DND-41 (cell line): ENCODE measurements around the gene POLR2E.

Experiments
- ATAC-seq: fragments of 200-7000 bp; cut with Tn5 transposase; 3 replicates; pipeline ENCODE4 v1.9.1; 2021; ENCODE audit warnings: low read depth; ENCODE audit not compliant: insufficient read depth
- DNase-seq: peaks from one replicate; pipeline ENCODE4 v3.0.0-alpha.2; 2020
- H2AFZ ChIP-seq: 2 replicates; pipeline ENCODE4 v1.6.0; 2012; ENCODE audit warnings: low read depth, low read length
- H3K27ac ChIP-seq: 2 replicates; pipeline ENCODE4 v1.5.1; 2012; ENCODE audit warnings: low read length, inconsistent platforms
- H3K27me3 ChIP-seq: fragments of 200-600 bp; sonication (generic); 2 replicates; pipeline ENCODE4 v1.6.0; 2012; ENCODE audit warnings: low read length, mild to moderate bottlenecking, inconsistent platforms; ENCODE audit not compliant: insufficient read depth, poor library complexity
- H3K36me3 ChIP-seq: 2 replicates; pipeline ENCODE4 v1.5.1; 2012; ENCODE audit warnings: low read length, inconsistent platforms; ENCODE audit not compliant: insufficient read depth
- H3K4me1 ChIP-seq: 2 replicates; pipeline ENCODE4 v1.5.1; 2012; ENCODE audit warnings: mild to moderate bottlenecking, low read length; ENCODE audit not compliant: insufficient read depth
- H3K4me2 ChIP-seq: 2 replicates; pipeline ENCODE4 v1.6.0; 2012; ENCODE audit warnings: mild to moderate bottlenecking, moderate library complexity, low read length, inconsistent platforms; ENCODE audit not compliant: insufficient read depth
- H3K4me3 ChIP-seq, 2 experiments: fragments of 200-600 bp in 1 of 2; shearing (Covaris generic) in 1 of 2; 2 replicates each; pipeline ENCODE4 v1.5.1; 2012 to 2016; ENCODE audit warnings: inconsistent platforms in 2 of 2, low read length in 2 of 2, mild to moderate bottlenecking in 2 of 2, low read depth in 1 of 2, moderate library complexity in 1 of 2
- H3K79me2 ChIP-seq: 2 replicates; pipeline ENCODE4 v1.6.0; 2012; ENCODE audit warnings: low read length, inconsistent platforms; ENCODE audit not compliant: insufficient read depth
- H3K9ac ChIP-seq: 2 replicates; pipeline ENCODE4 v1.6.0; 2012; ENCODE audit warnings: low read depth, mild to moderate bottlenecking, inconsistent platforms, low read length, moderate library complexity
- H3K9me3 ChIP-seq: 2 replicates; pipeline ENCODE4 v1.5.1; 2012; ENCODE audit warnings: low read length, moderate library complexity, mild to moderate bottlenecking, inconsistent platforms; ENCODE audit not compliant: insufficient read depth, severe bottlenecking
- H4K20me1 ChIP-seq: 2 replicates; pipeline ENCODE4 v1.6.0; 2012; ENCODE audit warnings: low read length; ENCODE audit not compliant: insufficient read depth
- CTCF ChIP-seq: IDR thresholded peaks from 2 replicates; pipeline ENCODE4 v1.5.1; 2012; ENCODE audit warnings: borderline replicate concordance, low read length, moderate library complexity, mild to moderate bottlenecking; ENCODE audit not compliant: poor library complexity, severe bottlenecking; ENCODE audit errors: extremely low read depth
- EZH2 ChIP-seq: IDR thresholded peaks from 3 replicates; pipeline ENCODE4 v1.6.1; 2012; ENCODE audit warnings: borderline replicate concordance, low read depth, mild to moderate bottlenecking, moderate library complexity, low read length, inconsistent platforms; ENCODE audit not compliant: severe bottlenecking

POLR2E gene

GRCh38 chr19:1091544-1092175 lies 3.5 kb downstream of the POLR2E start:
- Histone ChIP-seq H3K36me3 (peaks cover 65% of the 10 kb centered on the region), H3K79me2 (peaks cover 38% of the 10 kb centered on the region), H3K27ac (no peak overlapping the region), H4K20me1 (peaks cover 47% of the 10 kb centered on the region), H3K9me3 (no peaks in the 10 kb centered on the region), H3K27me3 (no peaks in the 10 kb centered on the region), H3K4me3 (no peak overlapping the region), H3K4me1 (peaks cover 26% of the 10 kb centered on the region), H2AFZ (no peak overlapping the region), H3K4me2 (no peak overlapping the region), H3K9ac (no peak overlapping the region)
- ATAC-seq, result no peak
- TF ChIP-seq CTCF (no peak), EZH2 (no peak)
- DNase-seq, result no peak

DNA sequence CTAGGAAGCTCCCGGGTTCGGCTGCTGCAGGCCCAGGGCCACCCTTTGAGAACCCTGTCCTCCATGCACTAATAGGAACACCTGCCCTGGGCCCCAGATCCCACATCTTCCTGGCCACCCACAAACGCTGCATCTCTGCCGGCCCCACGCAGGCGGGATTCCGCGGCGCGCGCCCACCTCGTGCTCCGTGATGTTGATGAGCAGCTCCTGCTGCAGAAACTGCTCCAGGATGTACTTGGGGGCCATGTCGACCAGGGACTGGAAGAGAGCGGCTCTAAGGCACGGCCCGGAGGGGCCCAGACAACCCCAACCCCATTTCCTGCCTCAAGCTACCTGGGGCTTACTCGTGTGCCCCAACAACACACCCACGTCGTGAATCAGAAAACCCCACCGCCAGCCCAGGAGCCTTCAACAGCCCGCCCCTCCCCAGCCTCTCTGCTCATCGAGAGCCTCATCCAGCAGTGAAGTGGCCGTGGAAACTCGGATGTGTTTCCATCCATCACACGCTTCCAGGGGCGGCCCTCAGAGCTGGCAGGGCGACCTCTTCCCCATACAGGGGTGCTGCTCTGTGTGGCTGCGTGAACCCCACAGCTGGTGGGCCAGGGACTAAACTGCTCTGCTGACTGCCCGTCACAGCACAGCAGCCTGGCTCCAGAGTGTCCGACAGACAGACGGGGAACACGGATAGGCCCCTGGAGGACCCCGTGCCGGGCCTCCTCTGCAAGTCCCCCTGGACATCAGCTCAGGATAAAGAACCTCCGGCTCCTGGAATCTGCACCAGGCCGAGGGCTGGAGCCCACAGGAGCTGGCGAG lies 4.2 kb downstream of the POLR2E start:
- H3K79me2 ChIP-seq, result peaks cover 38% of the 10 kb centered on the region
- ATAC-seq (no peak), DNase-seq (no peak)
- peaks cover 72% of the 10 kb centered on the region for H3K36me3 ChIP-seq
- H3K27ac ChIP-seq, result no peak overlapping the region
- no peak for TF ChIP-seq CTCF
- TF ChIP-seq EZH2, result no peak
- H3K4me3 ChIP-seq, result no peak overlapping the region
- no peaks in the 10 kb centered on the region for H3K9me3 ChIP-seq
- no peak overlapping the region for H2AFZ ChIP-seq
- H3K4me2 ChIP-seq, result no peak overlapping the region
- no peaks in the 10 kb centered on the region for H3K27me3 ChIP-seq
- no peak overlapping the region for H3K9ac ChIP-seq
- peaks cover 24% of the 10 kb centered on the region for H3K4me1 ChIP-seq
- peaks cover 52% of the 10 kb centered on the region for H4K20me1 ChIP-seq

- H3K9me3 ChIP-seq, result no peaks in the 10 kb centered on the region
- no peak for TF ChIP-seq EZH2
- TF ChIP-seq CTCF, result no peak
- H4K20me1 ChIP-seq, result peaks cover 61% of the 10 kb centered on the region
- peaks cover 83% of the 10 kb centered on the region for H3K36me3 ChIP-seq
- no peak overlapping the region for H3K27ac ChIP-seq
- H3K4me1 ChIP-seq, result peaks cover 18% of the 10 kb centered on the region
- ATAC-seq (no peak), DNase-seq (no peak)
- H3K4me3 ChIP-seq, result no peak overlapping the region
- no peak overlapping the region for H3K9ac ChIP-seq
- H3K4me2 ChIP-seq, result no peak overlapping the region
- H3K27me3 ChIP-seq, result no peaks in the 10 kb centered on the region
- H2AFZ ChIP-seq, result no peak overlapping the region
- peaks cover 33% of the 10 kb centered on the region for H3K79me2 ChIP-seq
These were observed 5.3 kb downstream of the POLR2E start for GRCh38 chr19:1089891-1090290.
